ENCODE results near the gene PNPLA2. TPM values are rescaled to one million over a fixed set of nuclear protein-coding genes. Genes with fewer than 3 reads are reported as not detected.

The PNPLA2 gene
- total RNA-seq, 1 donor from 2014 or later: 5.3 TPM

DNA sequence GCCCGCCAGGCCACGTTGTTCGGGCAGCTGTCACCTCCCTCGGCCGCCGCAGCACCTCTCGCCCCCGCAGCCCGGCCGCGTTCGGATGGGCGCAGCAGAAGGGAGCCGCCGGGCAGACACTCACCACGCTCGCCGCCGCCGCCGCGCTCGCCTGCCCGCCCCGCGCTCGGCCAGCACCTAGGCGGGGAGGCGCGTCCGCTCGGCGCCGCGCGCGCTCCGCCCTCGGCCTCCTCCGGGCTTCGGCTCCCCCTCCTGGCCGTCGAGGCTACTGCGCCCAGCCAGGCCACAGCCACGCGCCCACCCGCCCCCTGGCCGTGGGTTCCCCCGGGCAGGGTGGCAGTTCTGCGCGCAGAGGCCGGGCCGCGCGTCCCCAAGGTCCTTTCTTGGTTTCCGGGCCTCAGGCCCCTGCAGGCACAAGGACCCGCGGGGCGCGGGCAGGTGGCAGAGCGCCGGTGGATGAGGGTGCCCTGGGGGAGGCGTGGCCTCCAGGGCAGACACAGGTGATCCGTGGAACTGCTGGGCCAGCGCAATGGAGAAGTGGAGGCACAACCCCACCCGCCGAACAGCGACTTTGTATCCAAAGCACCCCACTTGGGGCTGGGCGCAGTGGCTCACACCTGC lies 20.5 kb upstream of the PNPLA2 start, which contains the start of gene SLC25A22:
Gene SLC25A22 (minus strand): TSS at position 189 of the 621 bp plus-strand sequence. CDS start 3,275 bp downstream, outside the sequence.
- peak; percentile 73 for DNase-seq

DNA sequence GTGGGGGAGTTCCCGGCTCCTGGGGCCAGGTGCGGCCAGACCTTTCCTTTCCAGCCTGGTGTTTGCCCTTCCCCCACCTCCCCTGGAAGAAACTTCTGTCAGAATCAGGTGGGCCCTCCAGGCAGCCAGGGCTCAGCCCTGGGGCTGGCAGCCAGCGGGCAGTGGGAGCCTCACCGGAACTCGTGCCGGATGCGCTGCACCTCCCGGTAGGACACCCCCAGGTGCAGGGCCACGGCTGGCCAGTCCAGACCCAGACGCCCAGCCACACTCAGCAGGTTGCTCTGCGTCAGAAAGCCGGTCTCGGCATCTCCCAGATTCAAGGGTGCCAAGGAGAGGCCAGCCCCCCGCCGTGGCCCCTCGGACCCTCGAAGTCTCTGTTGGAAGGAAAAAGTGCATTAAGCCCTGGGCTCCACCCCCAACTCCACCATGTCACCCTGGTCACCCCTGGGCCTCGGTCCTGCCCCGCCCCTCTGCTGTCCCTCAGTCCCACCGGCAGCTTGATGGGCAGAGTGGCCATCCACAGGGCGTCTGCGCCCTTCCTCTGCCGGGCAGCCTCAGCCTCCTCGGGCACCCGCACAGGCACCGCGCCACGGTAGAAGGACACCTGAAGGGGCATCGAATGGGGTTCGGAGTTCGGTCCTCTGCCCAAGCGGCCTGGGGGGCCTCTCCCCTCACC lies 18.9 kb upstream of the PNPLA2 start:
- DNase-seq: no peak

GRCh38 chr11:800473-800872 lies 18.2 kb upstream of the PNPLA2 start:
- DNase-seq: no peak

DNA sequence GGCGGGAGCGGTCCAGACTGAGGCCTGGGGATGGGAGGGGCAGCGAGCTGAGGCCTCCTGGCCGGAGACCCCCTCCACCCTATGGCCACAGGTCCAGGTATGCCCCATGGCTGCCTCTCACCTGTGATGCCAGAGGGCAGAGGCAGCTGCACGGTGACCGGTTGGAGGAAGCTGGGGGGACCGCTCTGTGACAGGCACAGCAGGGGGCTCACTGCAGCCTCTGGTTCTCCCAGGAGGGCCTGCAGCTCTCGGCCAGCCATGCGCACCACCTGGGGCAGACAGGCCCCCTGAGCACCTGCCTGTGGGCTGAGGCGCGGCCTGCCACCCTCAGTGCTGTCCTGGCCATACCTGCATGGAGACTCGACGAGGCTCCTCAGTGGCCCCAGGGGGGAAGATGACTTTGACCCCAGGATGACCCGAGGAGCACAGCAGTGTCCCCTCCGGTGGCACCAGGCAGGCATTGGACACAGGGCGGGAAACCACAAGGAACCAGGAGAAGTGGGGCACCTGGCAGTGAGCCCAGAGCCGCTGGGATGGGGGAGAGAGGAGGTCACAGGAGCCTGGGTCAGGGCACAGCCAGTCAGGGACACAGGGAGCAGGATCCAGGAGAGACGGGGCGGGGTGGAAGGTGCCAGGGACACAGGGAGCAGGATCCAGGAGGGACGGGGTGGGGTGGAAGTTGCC lies 17.5 kb upstream of the PNPLA2 start:
- DNase-seq: no peak

DNA sequence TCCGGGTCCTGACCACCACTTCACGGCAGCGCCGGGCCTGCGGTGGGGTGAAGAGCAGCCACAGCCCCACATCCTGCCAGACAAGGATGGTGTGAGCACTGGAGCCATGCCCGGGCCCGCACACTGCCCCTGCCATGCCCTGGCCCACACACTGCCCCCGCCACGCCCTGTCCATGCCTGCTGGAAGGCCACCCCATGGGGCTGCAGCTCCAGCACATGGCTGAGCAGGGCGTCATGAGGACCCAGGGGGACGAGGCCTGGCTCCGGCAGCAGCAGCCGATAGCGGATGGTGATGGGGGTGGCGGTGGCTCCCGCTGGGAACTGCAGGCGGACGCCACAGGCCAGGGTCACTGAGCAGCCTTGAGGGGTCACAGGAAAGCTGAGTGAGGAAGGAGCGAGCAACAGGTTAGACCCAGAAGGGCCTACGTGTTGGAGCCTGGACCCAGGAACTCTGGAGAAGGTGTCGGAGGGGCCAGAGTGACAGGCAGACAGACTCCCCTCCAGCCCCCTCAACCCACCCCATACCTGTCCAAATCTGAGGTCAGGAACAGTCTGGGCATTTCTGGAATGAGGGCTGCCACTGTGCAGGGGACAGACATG lies 16.6 kb upstream of the PNPLA2 start:
- no peak for DNase-seq

DNA sequence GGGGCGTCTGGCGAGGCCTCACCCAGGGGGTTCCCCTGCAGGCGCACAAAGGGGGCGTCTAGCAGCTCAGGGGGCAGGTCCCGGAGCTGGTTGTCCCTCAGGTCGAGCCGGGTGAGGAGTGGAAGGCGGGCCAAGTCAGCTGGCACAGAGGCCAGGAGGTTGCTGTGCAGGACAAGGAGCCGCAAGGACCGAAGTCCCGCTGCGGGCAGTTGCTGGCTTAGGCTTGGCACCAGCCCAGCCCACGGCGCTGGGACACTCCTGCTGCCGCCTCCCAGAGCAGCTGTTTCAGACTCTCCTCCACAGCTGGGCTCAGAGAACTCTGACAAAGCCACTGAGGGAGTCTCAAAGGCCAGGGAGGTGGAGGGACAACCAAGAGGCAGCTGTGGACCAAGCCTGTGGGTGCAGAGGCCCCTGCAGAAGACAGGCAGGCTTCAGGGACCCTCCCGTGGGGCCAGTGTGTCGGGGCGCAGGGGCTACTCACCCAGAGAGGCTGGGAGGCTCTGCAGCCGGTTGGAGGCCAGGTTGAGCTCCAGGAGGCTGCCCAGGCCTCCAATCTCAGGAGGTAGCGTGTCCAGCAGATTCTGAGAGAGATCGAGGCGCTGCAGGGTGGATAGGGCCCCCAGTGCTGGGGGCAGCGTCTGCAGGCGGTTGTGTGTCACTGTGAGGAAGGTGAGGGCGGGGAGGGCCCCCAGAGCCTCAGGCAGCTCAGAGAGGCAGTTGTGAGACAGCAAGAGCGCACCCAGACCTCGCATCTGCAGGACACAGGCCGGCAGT lies 15.8 kb upstream of the PNPLA2 start:
- no peak for DNase-seq

DNA sequence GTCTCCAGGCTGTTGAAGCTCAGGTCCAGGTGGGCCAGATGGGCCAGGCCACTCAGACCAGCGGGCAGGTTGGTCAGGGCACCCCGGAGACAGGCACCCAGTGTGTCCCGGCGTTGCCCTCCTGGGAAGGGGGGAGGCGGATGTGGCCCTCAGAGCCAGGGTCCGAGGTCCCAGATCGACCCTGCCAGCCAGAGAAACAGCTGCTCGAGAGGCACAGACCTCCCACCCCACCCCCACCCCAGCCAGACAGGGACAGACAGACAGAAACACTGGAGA lies 15.3 kb upstream of the PNPLA2 start:
- no peak for DNase-seq

GRCh38 chr11:803770-804598 lies 14.7 kb upstream of the PNPLA2 start:
- no peak for DNase-seq

GRCh38 chr11:804599-804964 lies 14.1 kb upstream of the PNPLA2 start:
- no peak for DNase-seq

GRCh38 chr11:808427-809286 lies 10.1 kb upstream of the PNPLA2 start:
- no peak for DNase-seq

DNA sequence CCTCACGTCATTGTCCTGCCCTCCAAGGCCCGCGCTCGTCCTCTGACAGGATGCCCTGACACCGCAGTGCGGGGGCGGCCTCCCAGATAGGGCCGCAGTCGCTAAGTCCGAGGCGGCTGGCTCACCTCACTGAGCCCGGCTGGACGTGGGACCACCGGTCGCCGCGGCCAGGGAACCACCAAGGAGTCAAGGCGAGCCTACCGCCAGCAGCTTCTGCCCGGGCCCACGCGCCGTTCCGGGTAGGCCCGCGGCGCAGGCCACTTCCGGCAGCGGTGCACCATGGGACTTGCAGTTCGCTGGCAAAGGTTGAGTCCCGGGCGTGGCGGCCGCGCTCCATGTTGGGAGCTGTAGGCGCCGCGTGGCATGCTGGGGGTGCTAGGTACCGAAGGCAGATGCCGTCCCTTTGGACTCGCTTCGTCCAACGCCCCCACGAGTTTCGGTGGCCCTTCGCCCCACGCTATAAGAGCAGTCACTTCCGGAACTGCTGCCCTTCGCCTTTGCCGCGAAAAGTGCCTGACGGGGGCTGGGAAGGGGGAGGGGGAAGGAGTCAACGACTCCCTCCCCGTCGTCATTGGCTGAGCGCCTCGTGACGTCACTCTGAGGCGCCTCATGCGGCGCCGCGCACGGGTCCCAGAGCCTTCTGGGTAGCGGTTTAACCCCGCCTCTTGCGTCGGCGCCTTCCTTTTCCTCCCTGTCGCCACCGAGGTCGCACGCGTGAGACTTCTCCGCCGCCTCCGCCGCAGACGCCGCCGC lies 9.3 kb upstream of the PNPLA2 start, which contains the start of gene RPLP2:
Gene RPLP2 (plus strand): TSS at position 681 of the 753 bp plus-strand sequence. CDS start 268 bp downstream, outside the sequence.
- DNase-seq: peak; percentile 97

DNA sequence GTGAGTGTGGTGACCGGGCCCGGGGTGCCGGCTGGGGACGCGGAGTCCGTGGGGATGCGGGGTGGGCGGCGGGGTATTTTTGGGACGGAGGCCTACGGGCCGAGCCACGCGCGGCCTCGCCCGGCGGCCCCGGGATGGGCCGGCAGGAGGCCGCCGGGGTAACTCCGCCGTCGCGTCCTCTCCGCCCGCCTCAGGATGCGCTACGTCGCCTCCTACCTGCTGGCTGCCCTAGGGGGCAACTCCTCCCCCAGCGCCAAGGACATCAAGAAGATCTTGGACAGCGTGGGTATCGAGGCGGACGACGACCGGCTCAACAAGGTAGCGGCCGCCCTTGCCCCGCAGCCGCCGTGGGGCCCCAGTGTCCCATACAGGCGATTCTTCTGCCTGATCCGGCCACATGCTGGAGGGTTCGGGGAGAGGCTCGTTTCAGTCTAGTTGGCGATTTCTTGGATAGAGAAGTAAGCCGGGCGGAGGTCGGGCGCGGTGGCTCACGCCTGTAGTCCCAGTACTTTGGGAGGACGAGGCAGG lies 8.6 kb upstream of the PNPLA2 start:
- no peak for DNase-seq

GRCh38 chr11:811446-812245 lies 7.1 kb upstream of the PNPLA2 start:
- DNase-seq: no peak

- DNase-seq: no peak
Observed at GRCh38 chr11:812390-812789, 6.3 kb upstream of the PNPLA2 start.

- no peak for DNase-seq
Observed at GRCh38 chr11:813072-813455, 5.7 kb upstream of the PNPLA2 start.

GRCh38 chr11:813456-814096 lies 5.1 kb upstream of the PNPLA2 start:
- no peak for DNase-seq

- DNase-seq: no peak
Observed at GRCh38 chr11:815675-816432, 2.9 kb upstream of the PNPLA2 start.

GRCh38 chr11:816433-816779 lies 2.3 kb upstream of the PNPLA2 start:
- no peak for DNase-seq
